Measurements from ENCODE around the gene NR4A1.

GRCh38 chr12:52038447-52038846, 12.8 kb upstream of the NR4A1 start:
- TF ChIP-seq CEBPB (IDR thresholded peaks at IDR 0.05) (no peak), MAX (IDR thresholded peaks at IDR 0.05) (no peak), EGR1 (IDR thresholded peaks at IDR 0.05) (no peak), REST (IDR thresholded peaks at IDR 0.05; ENCODE audit: low read depth) (no peak), ZBTB7A (IDR thresholded peaks at IDR 0.05; ENCODE audit: low read depth) (no peak), CREB1 (IDR thresholded peaks at IDR 0.05; ENCODE audit: low read depth) (no peak), TCF12 (IDR thresholded peaks at IDR 0.05; ENCODE audit: low read depth) (no peak)
